ENCODE data around the gene MAGEA3. TPM values are rescaled to one million over a fixed set of nuclear protein-coding genes. Genes with fewer than 3 reads are reported as not detected.
"Not testable (repeated sequence)": the region's sequence is repeated elsewhere in the genome, so short reads cannot be mapped to it uniquely, and the experiment has no call there.

MAGEA3 gene
- not detected for total RNA-seq

- H3K27me3 ChIP-seq (ENCODE audit: insufficient read depth, low read length); H3K4me3 ChIP-seq (ENCODE audit: low read length); H3K9me3 ChIP-seq (ENCODE audit: low read depth, low read length); H3K4me1 ChIP-seq (ENCODE audit: insufficient read depth, low read length): not testable (repeated sequence)
Measured at GRCh38 chrX:152697952-152698931, at the start of gene MAGEA3. TSS of gene MAGEA3 (plus strand) at chrX:152698794. CDS start at chrX:152700833, 2,039 bp downstream.

- H3K9me3 ChIP-seq (ENCODE audit: low read depth, low read length), result no peaks in the 10 kb centered on the region
- no peaks in the 10 kb centered on the region for H3K27me3 ChIP-seq (ENCODE audit: insufficient read depth, low read length)
- no peak overlapping the region for H3K4me3 ChIP-seq (ENCODE audit: low read length)
Measured at GRCh38 chrX:152652060-152652459, 46.5 kb upstream of the MAGEA3 start.

GRCh38 chrX:152652467-152652866 lies 46.1 kb upstream of the MAGEA3 start:
- Histone ChIP-seq H3K9me3 (ENCODE audit: low read depth, low read length) (no peaks in the 10 kb centered on the region), H3K4me1 (ENCODE audit: insufficient read depth, low read length) (no peaks in the 10 kb centered on the region), H3K27me3 (ENCODE audit: insufficient read depth, low read length) (no peaks in the 10 kb centered on the region), H3K4me3 (ENCODE audit: low read length) (no peak overlapping the region)

More at GRCh38 chrX:152652060-152652459, 46.5 kb upstream of the MAGEA3 start:
- no peaks in the 10 kb centered on the region for H3K4me1 ChIP-seq (ENCODE audit: insufficient read depth, low read length)

- Histone ChIP-seq H3K9me3 (ENCODE audit: low read depth, low read length) (no peaks in the 10 kb centered on the region), H3K4me1 (ENCODE audit: insufficient read depth, low read length) (no peaks in the 10 kb centered on the region), H3K27me3 (ENCODE audit: insufficient read depth, low read length) (no peaks in the 10 kb centered on the region), H3K4me3 (ENCODE audit: low read length) (no peak overlapping the region)
Measured at GRCh38 chrX:152656087-152656486, 42.5 kb upstream of the MAGEA3 start.

GRCh38 chrX:152656890-152657289 lies 41.7 kb upstream of the MAGEA3 start:
- Histone ChIP-seq H3K27me3 (ENCODE audit: insufficient read depth, low read length) (no peaks in the 10 kb centered on the region), H3K9me3 (ENCODE audit: low read depth, low read length) (no peaks in the 10 kb centered on the region), H3K4me3 (ENCODE audit: low read length) (no peak overlapping the region), H3K4me1 (ENCODE audit: insufficient read depth, low read length) (no peaks in the 10 kb centered on the region)

GRCh38 chrX:152658302-152658701 lies 40.3 kb upstream of the MAGEA3 start:
- no peaks in the 10 kb centered on the region for H3K9me3 ChIP-seq (ENCODE audit: low read depth, low read length)
- H3K27me3 ChIP-seq (ENCODE audit: insufficient read depth, low read length), result no peaks in the 10 kb centered on the region
- no peak overlapping the region for H3K4me3 ChIP-seq (ENCODE audit: low read length)
- H3K4me1 ChIP-seq (ENCODE audit: insufficient read depth, low read length), result no peaks in the 10 kb centered on the region

GRCh38 chrX:152663086-152663485 lies 35.5 kb upstream of the MAGEA3 start:
- H3K27me3 ChIP-seq (ENCODE audit: insufficient read depth, low read length), result no peaks in the 10 kb centered on the region
- no peaks in the 10 kb centered on the region for H3K4me1 ChIP-seq (ENCODE audit: insufficient read depth, low read length)

GRCh38 chrX:152674135-152674534 lies 24.5 kb upstream of the MAGEA3 start:
- H3K4me1 ChIP-seq (ENCODE audit: insufficient read depth, low read length), result no peaks in the 10 kb centered on the region
- H3K27me3 ChIP-seq (ENCODE audit: insufficient read depth, low read length), result no peaks in the 10 kb centered on the region
- no peak overlapping the region for H3K4me3 ChIP-seq (ENCODE audit: low read length)
- H3K9me3 ChIP-seq (ENCODE audit: low read depth, low read length), result no peaks in the 10 kb centered on the region

More at GRCh38 chrX:152663086-152663485, 35.5 kb upstream of the MAGEA3 start:
- H3K9me3 ChIP-seq (ENCODE audit: low read depth, low read length), result no peaks in the 10 kb centered on the region
- H3K4me3 ChIP-seq (ENCODE audit: low read length), result no peak overlapping the region

- not testable (repeated sequence) for H3K4me3 ChIP-seq (ENCODE audit: low read length); H3K4me1 ChIP-seq (ENCODE audit: insufficient read depth, low read length); H3K27me3 ChIP-seq (ENCODE audit: insufficient read depth, low read length); H3K9me3 ChIP-seq (ENCODE audit: low read depth, low read length)
Measured at GRCh38 chrX:152674652-152675051, 23.9 kb upstream of the MAGEA3 start.

GRCh38 chrX:152681012-152681411 lies 17.6 kb upstream of the MAGEA3 start:
- H3K4me1 ChIP-seq (ENCODE audit: insufficient read depth, low read length); H3K27me3 ChIP-seq (ENCODE audit: insufficient read depth, low read length); H3K4me3 ChIP-seq (ENCODE audit: low read length); H3K9me3 ChIP-seq (ENCODE audit: low read depth, low read length): not testable (repeated sequence)

GRCh38 chrX:152700390-152700789 lies 1.8 kb downstream of the MAGEA3 start:
- H3K9me3 ChIP-seq (ENCODE audit: low read depth, low read length); H3K4me3 ChIP-seq (ENCODE audit: low read length); H3K4me1 ChIP-seq (ENCODE audit: insufficient read depth, low read length); H3K27me3 ChIP-seq (ENCODE audit: insufficient read depth, low read length): not testable (repeated sequence)

- not testable (repeated sequence) for H3K4me3 ChIP-seq (ENCODE audit: low read length); H3K9me3 ChIP-seq (ENCODE audit: low read depth, low read length); H3K4me1 ChIP-seq (ENCODE audit: insufficient read depth, low read length); H3K27me3 ChIP-seq (ENCODE audit: insufficient read depth, low read length)
Measured at GRCh38 chrX:152706500-152706899, 7.9 kb downstream of the MAGEA3 start.

- H3K27me3 ChIP-seq (ENCODE audit: insufficient read depth, low read length); H3K4me3 ChIP-seq (ENCODE audit: low read length); H3K4me1 ChIP-seq (ENCODE audit: insufficient read depth, low read length); H3K9me3 ChIP-seq (ENCODE audit: low read depth, low read length): not testable (repeated sequence)
Measured at GRCh38 chrX:152709173-152709572, 10.6 kb downstream of the MAGEA3 start, which contains the start of gene CSAG2. TSS of gene CSAG2 (minus strand) at chrX:152709273. CDS start at chrX:152709112, 161 bp downstream.

- H3K27me3 ChIP-seq (ENCODE audit: insufficient read depth, low read length); H3K9me3 ChIP-seq (ENCODE audit: low read depth, low read length); H3K4me1 ChIP-seq (ENCODE audit: insufficient read depth, low read length); H3K4me3 ChIP-seq (ENCODE audit: low read length): not testable (repeated sequence)
Measured at GRCh38 chrX:152713195-152713594, 14.6 kb downstream of the MAGEA3 start.

GRCh38 chrX:152713815-152714787 lies 15.5 kb downstream of the MAGEA3 start, which contains the start of gene MAGEA2B:
TSS of gene MAGEA2B (plus strand) at chrX:152714628. CDS start at chrX:152717107, 2,479 bp downstream.
- H3K9me3 ChIP-seq (ENCODE audit: low read depth, low read length); H3K4me3 ChIP-seq (ENCODE audit: low read length); H3K27me3 ChIP-seq (ENCODE audit: insufficient read depth, low read length); H3K4me1 ChIP-seq (ENCODE audit: insufficient read depth, low read length): not testable (repeated sequence)
